CD8-positive, alpha-beta memory T cell (primary cell): ENCODE data around the gene DYRK2. TPM values are rescaled to one million over a fixed set of nuclear protein-coding genes. Genes with fewer than 3 reads are reported as not detected.
A peak's percentile ranks its signal among the peaks of the same experiment; 100 is the strongest.

Experiments used
- CTCF ChIA-PET: fragments of 350-600 bp; sonication (Branson Sonifier 250); formaldehyde crosslinking; loops from one replicate; lab custom pipeline; 2021; ENCODE audit warnings: antibody characterized with exemption; lab: Charles Lee
- POLR2A ChIA-PET: fragments of 350-600 bp; sonication (Branson Sonifier 250); formaldehyde crosslinking; loops from one replicate; lab custom pipeline; 2021; ENCODE audit warnings: antibody characterized with exemption; lab: Charles Lee
- DNase-seq, 5 donors: peaks; one replicate each; pipeline versions ENCODE4 v3.0.0 to v3.0.0-alpha.2; 2020 to 2022; ENCODE audit warnings: mixed read lengths in 1 of 5
- H3K27ac ChIP-seq: one replicate; pipeline ENCODE4 v1.7.0; 2013; ENCODE audit warnings: low read depth, mild to moderate bottlenecking, low read length, moderate library complexity
- H3K27me3 ChIP-seq: 2 replicates; pipeline ENCODE4 v1.7.0; 2013; ENCODE audit warnings: low read length, mild to moderate bottlenecking; ENCODE audit not compliant: insufficient read depth, poor library complexity, severe bottlenecking
- H3K36me3 ChIP-seq: 2 replicates; pipeline ENCODE4 v1.7.0; 2013; ENCODE audit warnings: mild to moderate bottlenecking, low read length, moderate library complexity; ENCODE audit not compliant: insufficient read depth
- H3K4me1 ChIP-seq: 2 replicates; pipeline ENCODE4 v1.7.0; 2013; ENCODE audit warnings: mild to moderate bottlenecking, low read length, moderate library complexity; ENCODE audit not compliant: insufficient read depth
- H3K4me3 ChIP-seq: 2 replicates; pipeline ENCODE4 v1.7.0; 2013; ENCODE audit warnings: mild to moderate bottlenecking, low read length
- H3K9me3 ChIP-seq: 2 replicates; pipeline ENCODE4 v1.7.0; 2013; ENCODE audit warnings: mild to moderate bottlenecking, low read length
- H3K27ac Mint-ChIP-seq, 8 donors: one replicate each; pipeline ENCODE4 v1.8.0; 2020 to 2021; ENCODE audit warnings: mixed read lengths in 8 of 8, mild to moderate bottlenecking in 6 of 8, inconsistent platforms in 3 of 8, moderate library complexity in 3 of 8
- H3K27me3 Mint-ChIP-seq, 2 donors: one replicate each; pipeline ENCODE4 v1.8.0; 2020 to 2021; ENCODE audit warnings: mixed read lengths in 2 of 2, mild to moderate bottlenecking in 1 of 2, moderate library complexity in 1 of 2
- H3K36me3 Mint-ChIP-seq, 3 donors: one replicate each; pipeline ENCODE4 v1.8.0; 2020 to 2021; ENCODE audit warnings: mixed read lengths in 3 of 3, inconsistent platforms in 1 of 3, mild to moderate bottlenecking in 1 of 3
- H3K4me1 Mint-ChIP-seq, 3 donors: one replicate each; pipeline ENCODE4 v1.8.0; 2020 to 2021; ENCODE audit warnings: mixed read lengths in 3 of 3, inconsistent platforms in 1 of 3, mild to moderate bottlenecking in 1 of 3
- H3K4me3 Mint-ChIP-seq, 7 donors: one replicate each; pipeline ENCODE4 v1.8.0; 2020 to 2021; ENCODE audit warnings: mixed read lengths in 7 of 7, mild to moderate bottlenecking in 6 of 7, moderate library complexity in 4 of 7, inconsistent platforms in 2 of 7
- H3K9me3 Mint-ChIP-seq, 5 donors: one replicate each; pipeline ENCODE4 v1.8.0; 2020 to 2022; ENCODE audit warnings: mixed read lengths in 5 of 5, mild to moderate bottlenecking in 3 of 5, moderate library complexity in 2 of 5, inconsistent platforms in 1 of 5
- polyA plus RNA-seq: library from polyadenylated mRNA; unstranded; fragments of 300-500 nt; fragmentation: Illumina TruSeq; gene quantifications from one replicate; pipeline ENCODE4 v1.2.3, GENCODE V29; 2021
- total RNA-seq, 2 experiments: library from RNA; stranded (reverse); gene quantifications; one replicate each; pipeline ENCODE4 v1.2.3, GENCODE V29; 2021

DYRK2 gene
- total and polyA plus RNA-seq, 3 experiments from 2014 or later = 44.7 to 89.3 (median 47.6) TPM

GRCh38 chr12:67662910-67663538, 14.5 kb downstream of the DYRK2 start:
- ChIA-PET POLR2A (no interaction called here), CTCF (interaction anchor here (1.0 to 1.3 kb wide), 3 partner anchors 211 to 307 kb away, joined by 3 to 6 read pairs (median 3); no protein-coding TSS in a partner anchor)
- Histone ChIP-seq H3K4me1 (peaks cover 88% of the 10 kb centered on the region), H3K36me3 (peaks cover 6% of the 10 kb centered on the region), H3K9me3 (no peaks in the 10 kb centered on the region), H3K27me3 (no peaks in the 10 kb centered on the region), H3K27ac (no peak overlapping the region), H3K4me3 (no peak overlapping the region)
- DNase-seq = no peak
- H3K9me3 Mint-ChIP-seq = no peaks in the 10 kb centered on the region
- H3K27ac Mint-ChIP-seq = peak overlapping the region in 6 of 8 donors; percentile 4 to 87 (median 16)
- no peaks in the 10 kb centered on the region for H3K27me3 Mint-ChIP-seq
- H3K4me3 Mint-ChIP-seq = peak overlapping the region in 2 of 7 donors; percentile 1
- peaks cover 6 to 78% (median 13%) of the 10 kb centered on the region in 3 donors for H3K36me3 Mint-ChIP-seq
- peaks cover 82 to 98% (median 93%) of the 10 kb centered on the region in 3 donors for H3K4me1 Mint-ChIP-seq

GRCh38 chr12:67664171-67664570, 15.6 kb downstream of the DYRK2 start:
- POLR2A ChIA-PET = interaction anchor here (1.3 kb wide), 1 partner anchor 11 kb away, joined by 5 read pairs; no protein-coding TSS in a partner anchor
- H3K4me3 ChIP-seq = no peak overlapping the region
- peaks cover 76% of the 10 kb centered on the region for H3K4me1 ChIP-seq
- Mint-ChIP-seq H3K36me3 (peaks cover 4 to 67% (median 10%) of the 10 kb centered on the region in 3 donors), H3K27me3 (no peaks in the 10 kb centered on the region), H3K27ac (peak overlapping the region in 6 of 8 donors; percentile 10 to 81 (median 62)), H3K4me3 (no peak overlapping the region), H3K4me1 (peaks cover 81 to 96% (median 93%) of the 10 kb centered on the region in 3 donors), H3K9me3 (no peaks in the 10 kb centered on the region)
- DNase-seq = no peak
- no peak overlapping the region for H3K27ac ChIP-seq
- no peaks in the 10 kb centered on the region for H3K27me3 ChIP-seq
- CTCF ChIA-PET = interaction anchor here (1.0 to 1.2 kb wide), 2 partner anchors 247 to 279 kb away, joined by 3 read pairs; no protein-coding TSS in a partner anchor
- H3K36me3 ChIP-seq = no peaks in the 10 kb centered on the region
- H3K9me3 ChIP-seq = no peaks in the 10 kb centered on the region

- H3K9me3 Mint-ChIP-seq = no peaks in the 10 kb centered on the region
- ChIA-PET POLR2A (no interaction called here), CTCF (interaction anchor here (0.8 to 1.5 kb wide), 2 partner anchors 35 to 277 kb away, joined by 3 read pairs; no protein-coding TSS in a partner anchor)
- Histone ChIP-seq H3K27ac (no peak overlapping the region), H3K4me3 (no peak overlapping the region), H3K36me3 (no peaks in the 10 kb centered on the region), H3K27me3 (no peaks in the 10 kb centered on the region), H3K4me1 (peaks cover 62% of the 10 kb centered on the region), H3K9me3 (no peaks in the 10 kb centered on the region)
- H3K27ac Mint-ChIP-seq = peak overlapping the region; percentile 52 to 93 (median 76)
- peaks cover 4 to 58% (median 13%) of the 10 kb centered on the region in 3 donors for H3K36me3 Mint-ChIP-seq
- peaks cover 77 to 93% (median 90%) of the 10 kb centered on the region in 3 donors for H3K4me1 Mint-ChIP-seq
- no peak for DNase-seq
- H3K27me3 Mint-ChIP-seq = no peaks in the 10 kb centered on the region
- H3K4me3 Mint-ChIP-seq = peak overlapping the region in 5 of 7 donors; percentile 7 to 45 (median 20)
Observed at GRCh38 chr12:67665679-67666078, 17.1 kb downstream of the DYRK2 start.

- Mint-ChIP-seq H3K9me3 (no peaks in the 10 kb centered on the region), H3K27me3 (no peaks in the 10 kb centered on the region), H3K36me3 (peaks cover 4 to 54% (median 13%) of the 10 kb centered on the region in 3 donors), H3K27ac (peak overlapping the region in 6 of 8 donors; percentile 16 to 88 (median 72)), H3K4me1 (peaks cover 72 to 86% (median 81%) of the 10 kb centered on the region in 3 donors), H3K4me3 (no peak overlapping the region)
- Histone ChIP-seq H3K4me1 (peaks cover 53% of the 10 kb centered on the region), H3K27ac (no peak overlapping the region), H3K27me3 (no peaks in the 10 kb centered on the region), H3K9me3 (no peaks in the 10 kb centered on the region), H3K4me3 (no peak overlapping the region), H3K36me3 (no peaks in the 10 kb centered on the region)
- ChIA-PET POLR2A (interaction anchor here (0.8 kb wide), 1 partner anchor 190 kb away, joined by 6 read pairs; no protein-coding TSS in a partner anchor), CTCF (no interaction called here)
- DNase-seq = no peak
Observed at GRCh38 chr12:67666605-67667004, 18.1 kb downstream of the DYRK2 start.

GRCh38 chr12:67667276-67668073, 18.9 kb downstream of the DYRK2 start:
- ChIA-PET POLR2A (interaction anchor here (0.6 to 0.8 kb wide), 2 partner anchors 184 to 191 kb away, joined by 3 to 6 read pairs; no protein-coding TSS in a partner anchor), CTCF (no interaction called here)
- H3K27ac Mint-ChIP-seq = peak overlapping the region; percentile 16 to 88 (median 70)
- peak overlapping the region in 3 of 7 donors; percentile 28 to 49 (median 44) for H3K4me3 Mint-ChIP-seq
- H3K27ac ChIP-seq = no peak overlapping the region
- H3K27me3 Mint-ChIP-seq = no peaks in the 10 kb centered on the region
- peaks cover 44% of the 10 kb centered on the region for H3K4me1 ChIP-seq
- peaks cover 0 to 3% (median 3%) of the 10 kb centered on the region in 5 donors for H3K9me3 Mint-ChIP-seq
- H3K36me3 ChIP-seq = no peaks in the 10 kb centered on the region
- H3K9me3 ChIP-seq = no peaks in the 10 kb centered on the region
- no peak overlapping the region for H3K4me3 ChIP-seq
- peaks cover 12 to 50% (median 18%) of the 10 kb centered on the region in 3 donors for H3K36me3 Mint-ChIP-seq
- no peak for DNase-seq
- H3K27me3 ChIP-seq = no peaks in the 10 kb centered on the region
- H3K4me1 Mint-ChIP-seq = peaks cover 71 to 83% (median 77%) of the 10 kb centered on the region in 3 donors

GRCh38 chr12:67669217-67669933, 20.8 kb downstream of the DYRK2 start:
- Histone ChIP-seq H3K27ac (no peak overlapping the region), H3K36me3 (no peaks in the 10 kb centered on the region), H3K4me3 (no peak overlapping the region), H3K4me1 (peaks cover 29% of the 10 kb centered on the region), H3K27me3 (no peaks in the 10 kb centered on the region), H3K9me3 (no peaks in the 10 kb centered on the region)
- H3K27me3 Mint-ChIP-seq = no peaks in the 10 kb centered on the region
- H3K36me3 Mint-ChIP-seq = peaks cover 30 to 50% (median 30%) of the 10 kb centered on the region in 3 donors
- CTCF ChIA-PET = no interaction called here
- POLR2A ChIA-PET = no interaction called here
- DNase-seq = no peak
- peaks cover 60 to 68% (median 66%) of the 10 kb centered on the region in 3 donors for H3K4me1 Mint-ChIP-seq
- peaks cover 7 to 20% (median 13%) of the 10 kb centered on the region in 5 donors for H3K9me3 Mint-ChIP-seq
- peak overlapping the region; percentile 0 to 95 (median 52) for H3K27ac Mint-ChIP-seq
- peak overlapping the region in 3 of 7 donors; percentile 32 to 58 (median 40) for H3K4me3 Mint-ChIP-seq

GRCh38 chr12:67669934-67670631, 21.5 kb downstream of the DYRK2 start:
- Mint-ChIP-seq H3K9me3 (peaks cover 7 to 20% (median 14%) of the 10 kb centered on the region in 5 donors), H3K27ac (peak overlapping the region; percentile 1 to 95 (median 59)), H3K36me3 (peaks cover 32 to 51% (median 34%) of the 10 kb centered on the region in 3 donors), H3K27me3 (no peaks in the 10 kb centered on the region), H3K4me3 (peak overlapping the region in 1 of 7 donors; percentile 1), H3K4me1 (peaks cover 56 to 67% (median 66%) of the 10 kb centered on the region in 3 donors)
- Histone ChIP-seq H3K4me3 (no peak overlapping the region), H3K9me3 (no peaks in the 10 kb centered on the region), H3K27me3 (no peaks in the 10 kb centered on the region), H3K27ac (no peak overlapping the region), H3K4me1 (peaks cover 23% of the 10 kb centered on the region), H3K36me3 (no peaks in the 10 kb centered on the region)
- POLR2A ChIA-PET = no interaction called here
- CTCF ChIA-PET = no interaction called here
- no peak for DNase-seq
